Right renal pelvis (tissue), 4 donors: Measurements from ENCODE around the gene ANO9. TPM values are rescaled to one million over a fixed set of nuclear protein-coding genes. Genes with fewer than 3 reads are reported as not detected.
"Not testable (repeated sequence)": the region's sequence is repeated elsewhere in the genome, so short reads cannot be mapped to it uniquely, and the experiment has no call there.

ENCODE experiments used
- DNase-seq, 4 donors: peaks; one replicate each; pipeline ENCODE4 v3.0.0-alpha.2; 2013; ENCODE audit warnings: low read depth in 4 of 4, low spot score in 3 of 4, missing footprints in 1 of 4
- polyA plus RNA-seq, 4 donors: library from polyadenylated mRNA; unstranded; fragments of 120-200 nt; gene quantifications; one replicate each; pipeline ENCODE4 v1.2.1, GENCODE V29; 2013; ENCODE audit not compliant: insufficient read length in 4 of 4

The ANO9 gene
- polyA plus RNA-seq, 4 donors: 7.8 to 12.7 (median 9.6) TPM

DNA sequence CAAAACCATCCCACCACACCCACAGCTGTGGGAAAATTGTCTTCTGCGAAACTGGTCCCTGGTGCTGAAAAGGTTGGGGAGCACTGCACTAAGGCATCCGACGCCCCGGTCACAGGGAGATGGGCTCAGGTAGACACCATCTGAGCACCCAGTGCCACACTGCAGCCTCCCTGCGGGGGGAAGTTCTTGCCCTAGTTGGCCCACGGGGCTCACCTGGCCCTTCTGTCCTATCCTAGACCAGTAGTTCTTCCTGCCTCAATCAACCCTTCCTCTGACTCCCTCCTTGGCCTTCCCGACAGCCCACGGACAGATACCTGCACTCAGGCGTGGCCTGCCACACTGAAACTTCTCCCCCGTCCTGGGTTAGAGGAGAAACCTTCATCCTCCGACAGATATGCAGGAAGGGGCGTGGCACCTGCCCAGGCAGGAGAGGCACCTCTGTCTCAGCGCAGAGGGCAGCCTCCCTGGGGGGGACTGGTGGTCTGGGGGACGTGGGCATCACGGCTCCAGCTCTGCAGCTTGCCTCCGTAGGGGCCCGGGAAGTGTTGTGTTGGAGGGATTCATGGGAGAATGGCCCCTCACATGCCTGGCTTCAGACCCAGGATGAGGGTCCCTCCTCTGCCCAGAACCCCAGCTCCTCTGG lies 4.5 kb downstream of the ANO9 start:
- DNase-seq: no peak

DNA sequence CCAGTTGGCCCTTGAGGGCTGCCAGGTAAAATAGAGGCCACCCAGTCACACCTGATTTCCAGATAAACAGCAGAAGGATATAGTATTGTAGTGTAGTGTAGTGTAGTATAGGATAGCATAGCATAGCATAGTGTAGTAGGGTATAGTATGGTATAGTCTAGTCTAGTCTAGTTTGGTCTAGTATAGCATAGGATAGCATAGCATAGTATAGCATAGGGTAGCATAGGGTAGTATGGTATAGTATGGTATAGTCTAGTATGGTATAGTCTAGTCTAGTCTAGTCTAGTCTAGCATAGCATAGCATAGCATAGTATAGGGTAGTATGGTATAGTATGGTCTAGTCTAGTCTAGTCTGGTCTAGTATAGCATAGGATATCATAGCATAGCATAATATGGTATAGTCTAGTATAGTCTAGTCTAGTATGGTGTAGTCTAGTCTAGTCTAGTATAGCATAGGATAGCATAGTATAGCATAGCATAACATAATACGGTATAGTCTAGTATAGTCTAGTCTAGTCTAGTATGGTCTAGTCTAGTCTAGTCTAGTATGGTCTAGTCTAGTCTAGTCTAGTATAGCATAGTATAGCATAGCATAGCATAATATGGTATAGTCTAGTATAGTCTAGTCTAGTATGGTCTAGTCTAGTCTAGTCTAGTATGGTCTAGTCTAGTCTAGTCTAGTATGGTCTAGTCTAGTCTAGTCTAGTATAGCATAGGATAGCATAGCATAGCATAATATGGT lies 6.6 kb downstream of the ANO9 start:
- not testable (repeated sequence) for DNase-seq

DNA sequence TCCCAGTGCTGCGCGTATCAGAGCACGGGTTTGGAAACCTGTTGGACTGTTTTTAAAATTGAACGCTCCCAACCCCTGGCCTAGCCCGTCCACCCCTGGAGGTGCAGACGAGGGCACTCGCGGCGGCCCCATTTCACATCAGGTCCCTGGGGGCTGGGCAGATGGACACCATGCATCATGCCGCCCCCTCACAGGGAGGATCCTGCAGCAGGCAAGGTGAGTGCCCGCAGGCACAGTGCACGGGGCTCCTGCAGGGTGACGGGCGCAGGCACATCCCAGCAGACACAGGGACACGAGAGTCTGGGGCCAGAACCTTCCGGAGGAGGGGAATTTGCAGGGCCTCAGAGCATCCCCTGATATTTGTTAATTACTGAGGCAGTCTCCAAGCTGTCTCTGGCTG lies 7.3 kb downstream of the ANO9 start:
- no peak for DNase-seq

DNA sequence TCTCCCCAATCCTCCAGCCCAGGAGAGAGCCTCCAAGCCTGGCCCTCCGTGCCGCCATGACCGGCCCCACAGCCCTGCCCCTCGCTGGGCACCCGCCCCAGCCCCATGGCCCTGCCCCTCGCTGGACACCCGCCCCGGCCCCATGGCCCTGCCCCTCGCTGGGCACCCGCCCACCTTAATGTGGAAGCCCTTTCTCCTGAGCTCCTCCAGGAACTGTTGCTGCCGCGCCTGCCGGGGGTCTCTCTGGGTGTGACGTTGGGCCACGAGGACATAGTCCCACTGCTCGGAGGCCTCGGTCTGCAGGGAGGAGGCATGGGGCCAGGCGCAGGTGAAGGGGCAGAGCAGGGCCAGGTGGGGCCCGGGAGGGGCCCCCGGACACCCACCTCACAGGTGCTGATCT lies 8.2 kb downstream of the ANO9 start:
- DNase-seq: no peak

DNA sequence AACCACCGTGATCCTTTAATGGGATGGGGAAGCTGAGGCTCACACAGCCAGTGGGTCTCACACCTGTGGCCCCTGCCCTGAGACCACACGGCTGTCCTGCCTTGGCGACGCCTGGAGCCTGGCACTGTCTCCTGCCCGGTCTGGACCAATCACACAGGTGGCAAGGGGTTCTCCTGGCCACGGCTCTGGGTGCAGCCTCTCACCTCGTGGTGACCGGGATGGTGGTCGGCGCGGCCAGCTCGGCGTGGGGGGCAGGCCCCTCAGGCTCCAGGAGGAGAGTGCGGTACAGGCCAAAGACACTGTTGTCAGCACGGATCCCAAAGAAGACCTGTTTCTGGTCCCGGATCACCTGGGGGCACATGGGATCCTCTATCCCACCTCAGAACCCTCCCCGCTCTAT lies 8.7 kb downstream of the ANO9 start:
- DNase-seq: no peak

DNA sequence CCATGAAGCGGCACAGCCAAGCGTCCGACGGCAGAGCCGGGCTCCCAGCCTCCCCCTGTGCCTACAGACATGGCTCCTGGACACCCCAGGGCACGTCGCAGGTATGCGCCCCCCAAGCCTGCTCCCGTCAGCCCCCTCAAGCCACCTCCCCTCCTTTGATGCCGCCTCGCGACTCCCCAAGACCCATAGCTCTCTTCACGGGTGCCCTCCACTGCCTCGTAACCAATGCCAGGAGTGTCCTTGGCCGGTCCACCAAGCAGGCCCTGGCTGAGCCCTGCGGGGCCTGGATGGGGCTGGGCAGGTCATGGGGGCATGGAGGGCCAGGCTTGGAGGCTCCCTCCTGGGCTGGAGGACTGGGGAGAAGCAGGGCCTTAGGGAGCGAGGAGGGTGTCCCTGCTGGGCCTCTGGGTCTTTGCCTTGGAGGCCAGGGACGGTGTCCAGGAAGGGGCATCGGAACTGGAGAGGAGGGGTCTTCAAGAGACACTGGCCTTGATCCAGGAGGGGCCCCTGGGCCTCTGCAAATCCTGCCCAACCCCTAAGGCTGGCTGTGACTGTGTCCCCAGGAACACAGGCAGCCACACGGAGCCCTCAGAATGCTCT lies 9.2 kb downstream of the ANO9 start:
- DNase-seq: no peak

DNA sequence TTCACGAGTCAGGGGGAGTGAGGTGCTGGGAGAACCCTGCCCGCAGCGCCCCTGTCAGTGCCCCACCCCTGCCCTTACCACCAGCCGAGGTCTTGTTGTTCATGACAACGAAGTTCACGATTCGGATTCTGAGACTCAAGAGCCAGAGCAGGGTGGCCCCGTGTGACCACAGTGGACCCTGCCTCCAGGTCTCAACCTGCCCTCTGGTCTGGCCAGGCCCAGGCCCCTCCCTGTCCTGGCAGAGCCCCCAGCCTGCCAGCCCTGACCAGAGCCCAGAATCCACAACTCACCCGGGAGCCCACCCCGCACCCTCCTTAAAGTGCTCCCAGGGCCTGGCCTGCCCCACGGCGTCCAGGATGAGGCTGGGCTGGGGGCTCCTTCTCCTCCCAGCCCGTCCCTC lies 9.9 kb downstream of the ANO9 start:
- DNase-seq: no peak

DNA sequence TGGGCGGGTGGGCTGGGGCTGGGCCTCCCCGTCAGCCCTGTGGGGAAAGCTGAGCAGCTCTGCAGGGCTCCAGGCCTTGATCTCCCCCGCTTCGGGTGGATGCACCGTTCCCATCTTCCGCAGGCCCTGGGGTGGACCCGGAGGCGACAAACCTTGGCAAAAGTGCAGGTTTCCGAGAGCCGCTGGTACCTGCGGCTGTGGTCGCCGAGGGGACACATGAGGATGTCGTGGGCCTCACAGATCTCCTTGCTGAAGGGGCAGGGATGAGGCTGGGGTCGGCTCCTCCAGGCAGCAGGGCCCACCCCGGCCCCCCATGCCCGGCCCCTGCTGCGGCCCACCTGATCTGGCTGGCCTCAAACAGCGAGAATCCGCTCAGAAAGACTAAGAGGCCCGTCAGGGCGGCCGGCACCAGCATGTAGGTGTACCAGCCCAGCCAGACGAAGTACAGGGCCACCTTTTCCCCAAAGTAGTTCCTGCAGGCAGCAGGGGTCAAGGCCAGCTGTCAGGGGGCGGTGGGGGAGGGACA lies 11.8 kb downstream of the ANO9 start:
- no peak for DNase-seq

DNA sequence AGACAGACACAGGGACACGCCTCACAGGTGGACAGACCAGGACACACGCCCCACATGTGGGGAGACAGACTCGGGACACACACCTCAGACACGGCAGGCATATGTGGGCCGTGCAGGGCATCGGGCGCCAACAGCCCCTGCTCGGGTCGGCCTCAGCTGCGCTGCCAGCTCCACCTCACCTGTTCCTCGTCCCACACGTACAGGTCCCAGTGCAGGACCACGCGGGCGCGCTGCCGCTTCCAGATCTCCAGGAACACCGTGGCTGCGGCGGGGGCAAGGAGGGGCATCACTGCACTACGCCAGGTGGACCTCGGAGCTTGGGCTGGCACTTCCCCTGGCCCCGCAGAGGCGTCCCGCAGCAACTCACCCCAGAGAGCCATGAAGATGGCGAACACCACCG lies 12.4 kb downstream of the ANO9 start:
- no peak for DNase-seq

DNA sequence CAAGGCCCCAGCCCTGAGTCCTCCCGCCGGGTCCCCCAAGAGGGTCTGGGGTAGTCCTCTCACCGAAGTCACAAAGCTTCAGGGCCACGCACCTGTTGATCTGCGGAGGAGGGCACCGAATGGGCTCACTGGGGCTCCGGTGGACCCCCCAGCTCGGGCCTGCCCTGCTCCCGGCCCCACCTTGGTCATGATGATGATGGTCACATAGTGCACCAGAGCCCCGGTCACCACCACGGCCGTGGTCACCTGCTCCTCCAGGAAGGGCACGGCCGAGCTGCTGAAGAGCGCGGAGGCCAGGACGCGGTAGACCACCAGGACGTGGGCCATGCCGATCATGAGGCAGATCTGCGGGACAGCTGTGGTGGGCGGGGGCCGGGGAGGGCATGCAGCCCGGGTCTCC lies 13.5 kb downstream of the ANO9 start:
- DNase-seq: no peak

DNA sequence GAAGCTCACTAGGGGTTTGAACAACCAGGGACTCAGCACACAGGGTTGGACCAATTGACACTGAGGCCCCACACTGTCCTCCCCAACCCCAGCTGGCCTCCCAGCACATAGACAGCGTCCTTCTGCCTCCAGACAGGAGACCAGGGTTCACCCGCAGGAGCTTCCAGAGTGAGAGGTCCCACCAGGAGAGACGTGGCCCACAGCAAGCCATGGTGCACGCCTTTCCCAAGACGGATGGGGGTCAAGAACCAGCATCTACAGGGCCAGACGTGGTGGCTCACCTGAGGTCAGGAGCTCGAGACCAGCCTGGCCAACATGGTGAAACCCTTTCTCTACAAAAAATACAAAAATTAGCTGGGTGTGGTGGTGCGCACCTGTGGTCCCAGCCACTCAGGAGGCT lies 15.0 kb downstream of the ANO9 start:
- DNase-seq: no peak

DNA sequence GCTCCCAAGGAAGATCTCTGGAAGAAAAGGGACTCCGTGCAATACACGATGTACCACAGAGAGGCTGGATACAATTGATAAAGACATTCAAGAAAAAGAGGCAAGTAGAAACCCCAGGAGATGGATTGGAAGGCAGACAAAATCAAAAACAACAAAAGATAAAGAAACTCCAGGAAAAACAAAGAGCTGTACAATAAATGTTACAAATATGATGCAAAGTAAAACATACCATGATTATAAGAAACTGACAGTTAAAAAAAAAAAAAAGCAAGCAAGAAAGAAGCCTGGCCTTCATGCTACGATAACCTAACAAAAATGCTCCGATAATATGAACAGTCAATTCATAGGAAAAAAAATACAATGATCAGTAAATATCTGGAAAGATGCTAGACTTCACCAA lies 16.5 kb downstream of the ANO9 start:
- no peak for DNase-seq

DNA sequence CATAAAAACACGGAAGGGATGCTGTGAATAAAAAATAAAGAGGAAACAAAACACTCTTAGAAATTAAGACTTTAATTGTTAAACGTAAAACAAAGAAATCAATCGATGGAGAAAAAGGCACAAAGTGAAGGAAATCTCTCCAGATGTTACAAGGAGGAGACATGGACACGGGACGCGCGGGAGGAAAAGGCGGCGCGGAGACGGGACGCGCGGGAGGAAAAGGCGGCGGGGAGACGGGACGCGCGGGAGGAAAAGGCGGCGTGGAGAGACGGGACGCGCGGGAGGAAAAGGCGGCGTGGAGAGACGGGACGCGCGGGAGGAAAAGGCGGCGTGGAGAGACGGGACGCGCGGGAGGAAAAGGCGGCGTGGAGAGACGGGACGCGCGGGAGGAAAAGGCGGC lies 17.0 kb downstream of the ANO9 start:
- not testable (repeated sequence) for DNase-seq

DNA sequence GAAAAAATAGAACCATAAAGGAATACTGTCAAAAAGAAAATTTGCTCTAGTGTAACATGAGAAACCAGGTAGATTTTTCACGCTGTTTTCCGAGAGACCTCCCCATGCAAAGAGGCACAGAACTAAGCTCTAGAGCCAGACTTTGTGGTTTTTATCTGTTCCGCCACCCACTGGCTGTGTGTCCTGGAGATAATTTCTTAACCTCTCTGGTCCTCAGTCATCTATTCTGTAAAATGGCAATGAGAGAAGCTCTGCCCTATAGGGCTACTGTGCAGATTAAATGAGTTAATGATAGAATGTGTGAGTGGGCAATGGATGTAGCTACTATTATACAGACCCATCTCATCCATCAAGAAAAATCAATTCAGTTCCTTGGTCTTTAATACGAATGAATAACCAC lies 17.6 kb downstream of the ANO9 start:
- DNase-seq: no peak

DNA sequence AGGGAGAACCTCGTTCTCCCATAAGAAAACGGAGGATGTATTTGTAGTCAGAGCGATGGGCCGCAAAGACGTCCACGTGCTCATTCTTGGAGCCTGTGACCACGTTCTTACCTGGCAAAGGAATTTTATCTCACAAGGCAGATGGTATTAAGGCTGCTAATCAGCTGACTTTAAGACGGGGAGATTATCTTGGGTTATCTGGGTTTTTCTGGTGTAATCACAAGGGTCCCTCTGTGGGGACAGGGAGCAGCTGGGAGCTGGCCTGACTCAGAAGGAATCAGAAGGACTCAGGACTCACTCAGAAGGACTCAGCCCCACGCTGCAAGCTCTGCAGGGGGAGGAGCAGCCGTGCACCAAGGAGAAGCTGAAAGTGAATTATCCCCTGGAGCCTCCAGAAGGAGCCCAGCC lies 19.6 kb downstream of the ANO9 start:
- DNase-seq: no peak

DNA sequence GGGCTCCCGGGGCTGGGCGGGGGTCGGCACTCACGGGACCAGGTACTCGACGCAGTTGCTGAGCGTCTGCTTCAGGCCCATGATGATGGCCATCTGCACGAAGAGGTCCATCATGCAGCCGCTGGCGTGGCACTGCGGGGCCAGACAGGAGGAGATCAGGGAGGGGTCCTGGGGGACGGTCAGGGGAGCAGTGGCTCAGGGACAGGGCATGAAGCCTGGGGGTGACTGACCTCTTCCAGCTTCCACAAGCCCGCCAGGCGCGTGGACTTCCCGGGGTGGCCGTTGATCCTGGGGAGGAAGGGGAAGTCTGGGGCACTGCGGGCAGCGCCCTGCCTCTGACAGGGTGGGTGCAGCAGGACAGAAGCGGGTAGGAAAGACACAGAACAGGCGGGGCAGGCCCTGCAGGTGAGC lies 20.9 kb downstream of the ANO9 start:
- no peak for DNase-seq

DNA sequence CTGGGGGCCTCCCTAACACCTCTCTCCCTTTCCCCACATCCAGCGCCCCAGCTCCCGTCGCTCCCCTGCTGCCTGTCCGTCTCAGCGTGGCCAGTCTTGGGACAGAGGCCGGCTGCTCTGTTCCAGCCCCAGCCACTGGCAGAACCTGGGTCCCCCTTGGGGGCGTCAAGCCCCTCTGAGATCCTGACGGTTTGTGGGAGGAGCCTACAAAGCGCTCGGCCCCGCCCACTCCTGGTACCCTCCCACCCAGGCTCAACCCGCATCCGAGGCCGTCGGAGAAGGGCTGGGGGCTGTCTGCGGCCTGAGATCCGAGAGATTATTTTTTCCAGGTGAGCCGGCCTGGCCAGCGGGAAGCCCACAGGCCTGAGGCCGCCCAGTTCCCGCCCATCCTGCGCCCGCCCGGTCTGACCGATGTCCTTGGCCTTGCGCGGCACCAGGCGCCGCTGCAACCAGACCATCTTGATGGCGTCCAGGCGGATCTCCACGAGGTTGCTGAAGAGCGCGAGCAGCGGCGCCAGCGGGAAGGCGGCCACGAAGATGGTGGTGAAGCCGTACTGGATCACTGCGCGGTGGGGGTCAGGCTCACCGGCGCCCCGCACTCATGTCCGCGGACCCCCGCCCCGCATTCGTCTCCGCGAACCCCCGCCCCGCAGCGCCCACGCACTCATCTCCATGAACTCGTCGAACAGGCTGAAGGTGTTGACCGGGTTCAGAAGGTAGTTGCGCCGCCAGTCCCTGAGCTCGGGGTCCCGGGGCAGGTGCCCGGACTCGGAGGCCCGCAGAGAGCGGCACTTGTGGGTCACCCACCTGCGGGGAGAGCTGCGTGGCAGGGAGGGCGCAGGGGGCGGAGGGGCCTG lies 21.5 kb downstream of the ANO9 start:
- no peak for DNase-seq

DNA sequence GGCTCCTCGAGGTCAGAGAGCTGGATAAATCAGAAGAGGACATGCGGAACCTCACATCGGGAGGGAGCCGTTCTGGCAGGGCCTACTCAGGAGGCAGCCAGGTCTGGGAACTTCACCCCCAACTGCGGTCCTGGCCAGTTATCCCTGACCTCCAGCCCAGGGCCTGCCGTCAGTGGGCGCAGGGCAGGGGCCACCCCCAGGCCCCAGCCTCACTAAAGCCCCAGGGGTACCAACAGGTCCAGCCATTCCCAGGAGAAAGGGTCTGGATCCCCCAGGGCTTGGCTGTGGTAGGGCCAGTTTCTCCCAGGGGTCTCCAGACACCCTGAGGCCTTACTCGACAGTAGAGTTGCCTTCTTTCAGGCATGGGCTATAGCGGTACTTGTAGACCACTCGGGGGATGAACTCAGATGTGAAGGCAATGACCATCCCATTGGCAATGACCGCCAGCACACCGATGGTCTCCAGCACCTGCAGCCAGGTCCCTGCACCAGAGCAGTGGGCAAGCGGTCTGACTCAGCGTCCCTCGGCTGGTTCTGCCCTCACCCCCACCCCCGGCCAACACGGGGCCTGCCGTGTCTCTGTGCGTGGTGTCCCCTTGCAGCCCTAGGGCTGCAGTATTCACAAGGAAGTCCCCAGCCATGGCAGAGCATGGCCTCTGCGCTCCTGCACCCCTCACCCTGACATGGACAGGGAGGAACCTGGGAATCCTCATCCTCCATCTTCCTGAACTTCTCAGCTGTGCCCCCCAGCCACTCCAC lies 22.4 kb downstream of the ANO9 start:
- no peak for DNase-seq

DNA sequence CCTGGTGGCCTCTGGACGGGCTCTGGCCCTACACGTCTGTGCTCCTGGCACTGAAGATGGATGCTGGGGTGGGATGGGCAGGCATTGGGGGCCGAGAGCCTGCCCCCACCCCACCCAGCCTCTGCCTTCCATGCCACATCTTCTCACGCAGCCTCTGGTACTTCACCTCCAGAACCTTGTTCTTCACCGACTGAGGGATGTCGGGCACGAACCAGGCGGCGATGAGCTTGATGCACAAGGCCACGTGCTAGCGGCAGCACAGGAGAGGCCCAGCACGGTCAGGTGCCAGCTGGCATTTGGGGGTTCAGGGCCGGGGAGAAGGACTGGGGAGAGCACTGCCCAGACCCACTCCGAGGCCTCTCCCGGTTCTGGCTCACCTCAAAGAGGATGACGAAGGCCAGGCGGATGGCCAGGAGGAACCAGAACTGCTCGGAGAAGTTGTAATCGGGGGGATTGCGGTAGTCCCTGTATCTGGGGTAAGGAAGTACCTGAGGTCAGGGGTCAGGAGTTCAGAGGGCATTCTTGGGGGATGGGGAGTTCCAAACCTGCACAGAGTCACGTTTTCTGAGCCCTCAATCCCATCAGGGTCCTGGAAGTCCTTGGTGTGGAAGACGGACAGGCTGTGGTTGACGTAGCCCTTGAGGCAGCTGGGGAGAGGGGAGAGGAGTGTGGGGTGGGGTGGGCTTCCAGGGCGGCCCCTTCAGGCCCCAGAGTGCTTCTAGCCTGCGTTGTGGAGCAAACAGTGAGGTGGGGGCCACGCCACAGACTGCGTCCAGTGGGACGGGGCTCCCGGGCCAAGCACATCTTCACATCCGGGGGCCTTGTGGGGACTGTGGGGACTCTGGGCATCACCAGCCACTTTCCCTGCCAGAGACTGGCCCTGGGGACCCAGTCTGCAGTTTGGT lies 23.2 kb downstream of the ANO9 start:
- no peak for DNase-seq
